ENCODE results near the gene FAM177B. TPM values are rescaled to one million over a fixed set of nuclear protein-coding genes. Genes with fewer than 3 reads are reported as not detected.

FAM177B gene
- total and polyA plus RNA-seq, 2 experiments from 2014 or later, result not detected

DNA sequence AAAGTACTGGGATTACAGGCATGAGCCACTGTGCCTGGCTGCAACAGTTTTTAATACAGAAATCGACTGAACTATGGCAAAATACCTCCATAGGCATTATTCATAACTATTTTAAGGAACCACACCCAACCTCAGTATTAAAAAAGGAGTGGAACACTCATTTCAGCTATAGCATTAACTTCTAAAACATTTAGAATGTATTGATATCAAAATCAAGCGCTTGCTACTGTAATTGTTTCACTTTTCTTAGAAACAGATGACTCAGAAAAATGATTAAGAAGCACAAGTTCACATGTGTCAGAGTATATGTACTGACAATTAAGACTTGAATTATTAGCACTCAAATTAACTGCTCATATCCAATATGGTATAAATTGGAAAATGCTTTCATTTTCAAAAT is 39.8 kb upstream of the FAM177B start (continued):
- TF ChIP-seq, protein P1, sequence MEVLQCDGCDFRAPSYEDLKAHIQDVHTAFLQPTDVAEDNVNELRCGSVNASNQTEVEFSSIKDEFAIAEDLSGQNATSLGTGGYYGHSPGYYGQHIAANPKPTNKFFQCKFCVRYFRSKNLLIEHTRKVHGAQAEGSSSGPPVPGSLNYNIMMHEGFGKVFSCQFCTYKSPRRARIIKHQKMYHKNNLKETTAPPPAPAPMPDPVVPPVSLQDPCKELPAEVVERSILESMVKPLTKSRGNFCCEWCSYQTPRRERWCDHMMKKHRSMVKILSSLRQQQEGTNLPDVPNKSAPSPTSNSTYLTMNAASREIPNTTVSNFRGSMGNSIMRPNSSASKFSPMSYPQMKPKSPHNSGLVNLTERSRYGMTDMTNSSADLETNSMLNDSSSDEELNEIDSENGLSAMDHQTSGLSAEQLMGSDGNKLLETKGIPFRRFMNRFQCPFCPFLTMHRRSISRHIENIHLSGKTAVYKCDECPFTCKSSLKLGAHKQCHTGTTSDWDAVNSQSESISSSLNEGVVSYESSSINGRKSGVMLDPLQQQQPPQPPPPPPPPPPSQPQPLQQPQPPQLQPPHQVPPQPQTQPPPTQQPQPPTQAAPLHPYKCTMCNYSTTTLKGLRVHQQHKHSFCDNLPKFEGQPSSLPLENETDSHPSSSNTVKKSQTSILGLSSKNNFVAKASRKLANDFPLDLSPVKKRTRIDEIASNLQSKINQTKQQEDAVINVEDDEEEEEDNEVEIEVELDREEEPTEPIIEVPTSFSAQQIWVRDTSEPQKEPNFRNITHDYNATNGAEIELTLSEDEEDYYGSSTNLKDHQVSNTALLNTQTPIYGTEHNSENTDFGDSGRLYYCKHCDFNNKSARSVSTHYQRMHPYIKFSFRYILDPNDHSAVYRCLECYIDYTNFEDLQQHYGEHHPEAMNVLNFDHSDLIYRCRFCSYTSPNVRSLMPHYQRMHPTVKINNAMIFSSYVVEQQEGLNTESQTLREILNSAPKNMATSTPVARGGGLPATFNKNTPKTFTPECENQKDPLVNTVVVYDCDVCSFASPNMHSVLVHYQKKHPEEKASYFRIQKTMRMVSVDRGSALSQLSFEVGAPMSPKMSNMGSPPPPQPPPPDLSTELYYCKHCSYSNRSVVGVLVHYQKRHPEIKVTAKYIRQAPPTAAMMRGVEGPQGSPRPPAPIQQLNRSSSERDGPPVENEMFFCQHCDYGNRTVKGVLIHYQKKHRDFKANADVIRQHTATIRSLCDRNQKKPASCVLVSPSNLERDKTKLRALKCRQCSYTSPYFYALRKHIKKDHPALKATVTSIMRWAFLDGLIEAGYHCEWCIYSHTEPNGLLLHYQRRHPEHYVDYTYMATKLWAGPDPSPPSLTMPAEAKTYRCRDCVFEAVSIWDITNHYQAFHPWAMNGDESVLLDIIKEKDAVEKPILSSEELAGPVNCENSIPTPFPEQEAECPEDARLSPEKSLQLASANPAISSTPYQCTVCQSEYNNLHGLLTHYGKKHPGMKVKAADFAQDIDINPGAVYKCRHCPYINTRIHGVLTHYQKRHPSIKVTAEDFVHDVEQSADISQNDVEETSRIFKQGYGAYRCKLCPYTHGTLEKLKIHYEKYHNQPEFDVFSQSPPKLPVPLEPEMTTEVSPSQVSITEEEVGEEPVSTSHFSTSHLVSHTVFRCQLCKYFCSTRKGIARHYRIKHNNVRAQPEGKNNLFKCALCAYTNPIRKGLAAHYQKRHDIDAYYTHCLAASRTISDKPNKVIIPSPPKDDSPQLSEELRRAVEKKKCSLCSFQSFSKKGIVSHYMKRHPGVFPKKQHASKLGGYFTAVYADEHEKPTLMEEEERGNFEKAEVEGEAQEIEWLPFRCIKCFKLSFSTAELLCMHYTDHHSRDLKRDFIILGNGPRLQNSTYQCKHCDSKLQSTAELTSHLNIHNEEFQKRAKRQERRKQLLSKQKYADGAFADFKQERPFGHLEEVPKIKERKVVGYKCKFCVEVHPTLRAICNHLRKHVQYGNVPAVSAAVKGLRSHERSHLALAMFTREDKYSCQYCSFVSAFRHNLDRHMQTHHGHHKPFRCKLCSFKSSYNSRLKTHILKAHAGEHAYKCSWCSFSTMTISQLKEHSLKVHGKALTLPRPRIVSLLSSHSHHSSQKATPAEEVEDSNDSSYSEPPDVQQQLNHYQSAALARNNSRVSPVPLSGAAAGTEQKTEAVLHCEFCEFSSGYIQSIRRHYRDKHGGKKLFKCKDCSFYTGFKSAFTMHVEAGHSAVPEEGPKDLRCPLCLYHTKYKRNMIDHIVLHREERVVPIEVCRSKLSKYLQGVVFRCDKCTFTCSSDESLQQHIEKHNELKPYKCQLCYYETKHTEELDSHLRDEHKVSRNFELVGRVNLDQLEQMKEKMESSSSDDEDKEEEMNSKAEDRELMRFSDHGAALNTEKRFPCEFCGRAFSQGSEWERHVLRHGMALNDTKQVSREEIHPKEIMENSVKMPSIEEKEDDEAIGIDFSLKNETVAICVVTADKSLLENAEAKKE (CRISPR knock-in tag; IDR thresholded peaks at IDR 0.05), result no peak
- TF ChIP-seq CREB1 (CRISPR knock-in tag; IDR thresholded peaks at IDR 0.05; ENCODE audit: low read depth) (no peak), STAT1 (IDR thresholded peaks at IDR 0.05; ENCODE audit: unreplicated experiment) (no peak), ZNF114 (CRISPR knock-in tag; IDR thresholded peaks at IDR 0.05) (no peak), POLR2AphosphoS5 (IDR thresholded peaks at IDR 0.05; ENCODE audit: low read depth) (no peak), EZH2 (IDR thresholded peaks at IDR 0.05; ENCODE audit: low read depth, unreplicated experiment) (no peak), JUNB (IDR thresholded peaks at IDR 0.05; ENCODE audit: unreplicated experiment) (no peak)
- TF ChIP-seq, protein P2, sequence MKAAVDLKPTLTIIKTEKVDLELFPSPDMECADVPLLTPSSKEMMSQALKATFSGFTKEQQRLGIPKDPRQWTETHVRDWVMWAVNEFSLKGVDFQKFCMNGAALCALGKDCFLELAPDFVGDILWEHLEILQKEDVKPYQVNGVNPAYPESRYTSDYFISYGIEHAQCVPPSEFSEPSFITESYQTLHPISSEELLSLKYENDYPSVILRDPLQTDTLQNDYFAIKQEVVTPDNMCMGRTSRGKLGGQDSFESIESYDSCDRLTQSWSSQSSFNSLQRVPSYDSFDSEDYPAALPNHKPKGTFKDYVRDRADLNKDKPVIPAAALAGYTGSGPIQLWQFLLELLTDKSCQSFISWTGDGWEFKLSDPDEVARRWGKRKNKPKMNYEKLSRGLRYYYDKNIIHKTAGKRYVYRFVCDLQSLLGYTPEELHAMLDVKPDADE (IDR thresholded peaks at IDR 0.05), result no peak

DNA sequence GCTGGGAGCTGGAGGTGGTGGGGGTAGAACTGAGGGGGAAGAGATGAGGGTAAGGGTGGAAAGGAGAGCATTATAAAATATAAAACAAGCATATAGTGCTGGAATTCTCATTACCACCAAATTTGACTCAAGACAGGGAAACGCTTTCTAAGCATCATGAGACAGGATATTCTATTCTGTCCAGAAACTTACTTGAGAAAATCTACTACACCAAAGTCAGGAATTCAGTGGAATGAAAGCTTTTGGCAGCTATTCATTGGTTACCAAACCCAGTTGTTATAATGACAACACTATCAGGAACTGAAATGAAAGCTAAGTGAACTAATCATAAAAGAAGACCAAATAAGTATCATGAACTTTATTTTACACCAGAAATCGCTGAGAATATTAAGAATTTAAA is 39.2 kb upstream of the FAM177B start:
- Histone ChIP-seq H3K9me2 (ENCODE audit: insufficient read depth) (no peaks in the 10 kb centered on the region), H3K27me3 (ENCODE audit: insufficient read depth) (no peaks in the 10 kb centered on the region), H3K4me2 (no peak overlapping the region), H3K4me3 (no peak overlapping the region), H3F3A (replicated peaks; ENCODE audit: low read depth) (no peaks in the 10 kb centered on the region), H4K20me1 (replicated peaks; ENCODE audit: insufficient read depth) (no peaks in the 10 kb centered on the region; the same call in none of the 2 replicates), H3K79me2 (replicated peaks; ENCODE audit: insufficient read depth) (peaks cover 31% of the 10 kb centered on the region), H3K36me3 (ENCODE audit: insufficient read depth) (peaks cover 4% of the 10 kb centered on the region; the same call in 1 of the 2 replicates), H3K27ac (ENCODE audit: low read depth) (no peak overlapping the region), H2AFZ (no peak overlapping the region), H3K4me1 (ENCODE audit: insufficient read depth) (no peaks in the 10 kb centered on the region)
- ATAC-seq (no peak), DNase-seq (ENCODE audit: low spot score) (no peak)
- peaks cover 3% of the 10 kb centered on the region; the same call in 1 of the 3 replicates for H3K9me3 Mint-ChIP-seq
- no peak overlapping the region for H3K27ac Mint-ChIP-seq
- H3K36me3 Mint-ChIP-seq (ENCODE audit: low read depth), result peaks cover 38% of the 10 kb centered on the region
- H3K4me3 Mint-ChIP-seq, result no peak overlapping the region
- no peaks in the 10 kb centered on the region for H3K27me3 Mint-ChIP-seq (ENCODE audit: insufficient read depth, low read depth, poor library complexity)
- H3K4me1 Mint-ChIP-seq, result no peaks in the 10 kb centered on the region
- no peak for TF ChIP-seq CREB1 (CRISPR knock-in tag; IDR thresholded peaks at IDR 0.05; ENCODE audit: low read depth)
- TF ChIP-seq ZNF114 (CRISPR knock-in tag; IDR thresholded peaks at IDR 0.05), result no peak
- TF ChIP-seq, protein P1 (CRISPR knock-in tag; IDR thresholded peaks at IDR 0.05), result no peak
- TF ChIP-seq POLR2AphosphoS5 (IDR thresholded peaks at IDR 0.05; ENCODE audit: low read depth), result no peak

Measured in GM23338 (cell line).